HUES6 (cell line): ENCODE results near the gene SETD6.
A peak's percentile ranks its signal among the peaks of the same experiment; 100 is the strongest.

Source experiments
- H3K27ac ChIP-seq: 2 replicates; pipeline ENCODE4 v1.7.0; 2013; ENCODE audit warnings: low read depth, mild to moderate bottlenecking, low read length, inconsistent platforms
- H3K27me3 ChIP-seq: 2 replicates; pipeline ENCODE4 v1.6.1; 2013; ENCODE audit warnings: low read length; ENCODE audit not compliant: control insufficient read depth, insufficient read depth
- H3K36me3 ChIP-seq: 2 replicates; pipeline ENCODE4 v1.6.1; 2013; ENCODE audit warnings: low read length; ENCODE audit not compliant: control insufficient read depth, insufficient read depth
- H3K4me1 ChIP-seq: 2 replicates; pipeline ENCODE4 v1.6.1; 2013; ENCODE audit warnings: low read length; ENCODE audit not compliant: control insufficient read depth, insufficient read depth
- H3K4me3 ChIP-seq: 2 replicates; pipeline ENCODE4 v1.5.1; 2013; ENCODE audit warnings: low read depth, low read length
- H3K9ac ChIP-seq: one replicate; pipeline ENCODE4 v1.6.1; 2013; ENCODE audit warnings: mild to moderate bottlenecking, low read length
- H3K9me3 ChIP-seq: 2 replicates; pipeline ENCODE4 v1.6.1; 2013; ENCODE audit warnings: low read depth, low read length; ENCODE audit not compliant: control insufficient read depth, insufficient read depth

The SETD6 gene

GRCh38 chr16:58510097-58510775 is 5.1 kb upstream of the SETD6 start:
- Histone ChIP-seq H3K27ac (no peak overlapping the region), H3K36me3 (peaks cover 20% of the 10 kb centered on the region), H3K27me3 (no peaks in the 10 kb centered on the region), H3K9ac (no peak overlapping the region), H3K4me3 (no peak overlapping the region), H3K9me3 (no peaks in the 10 kb centered on the region), H3K4me1 (peaks cover 3% of the 10 kb centered on the region; the same call in 1 of the 2 replicates)

GRCh38 chr16:58510776-58511628 is 4.3 kb upstream of the SETD6 start:
- no peak overlapping the region for H3K9ac ChIP-seq
- H3K27ac ChIP-seq = no peak overlapping the region
- H3K4me1 ChIP-seq = peaks cover 3% of the 10 kb centered on the region; the same call in 1 of the 2 replicates
- H3K27me3 ChIP-seq = no peaks in the 10 kb centered on the region
- H3K9me3 ChIP-seq = no peaks in the 10 kb centered on the region
- peaks cover 20% of the 10 kb centered on the region for H3K36me3 ChIP-seq
- H3K4me3 ChIP-seq = no peak overlapping the region

GRCh38 chr16:58511933-58512815 is 3.1 kb upstream of the SETD6 start:
- Histone ChIP-seq H3K36me3 (peaks cover 26% of the 10 kb centered on the region), H3K9me3 (no peaks in the 10 kb centered on the region), H3K27ac (no peak overlapping the region), H3K27me3 (no peaks in the 10 kb centered on the region), H3K9ac (no peak overlapping the region), H3K4me3 (no peak overlapping the region), H3K4me1 (peaks cover 9% of the 10 kb centered on the region)

GRCh38 chr16:58513874-58514273 is 1.4 kb upstream of the SETD6 start:
- H3K27me3 ChIP-seq = no peaks in the 10 kb centered on the region
- no peak overlapping the region for H3K4me3 ChIP-seq
- peaks cover 9% of the 10 kb centered on the region for H3K4me1 ChIP-seq
- H3K9ac ChIP-seq = no peak overlapping the region
- no peak overlapping the region for H3K27ac ChIP-seq
- peaks cover 37% of the 10 kb centered on the region for H3K36me3 ChIP-seq
- H3K9me3 ChIP-seq = no peaks in the 10 kb centered on the region

GRCh38 chr16:58515871-58516767 is 802 bp downstream of the SETD6 start:
- Histone ChIP-seq H3K27me3 (no peaks in the 10 kb centered on the region), H3K36me3 (peaks cover 48% of the 10 kb centered on the region), H3K4me1 (peaks cover 9% of the 10 kb centered on the region), H3K9me3 (no peaks in the 10 kb centered on the region), H3K4me3 (peak overlapping the region; percentile 90), H3K27ac (peak overlapping the region; percentile 66), H3K9ac (peak overlapping the region; percentile 85)

GRCh38 chr16:58516768-58517107 is 1.4 kb downstream of the SETD6 start:
- Histone ChIP-seq H3K4me3 (peak overlapping the region; percentile 90), H3K36me3 (peaks cover 55% of the 10 kb centered on the region), H3K27ac (no peak overlapping the region), H3K4me1 (peaks cover 9% of the 10 kb centered on the region), H3K27me3 (no peaks in the 10 kb centered on the region), H3K9ac (no peak overlapping the region), H3K9me3 (no peaks in the 10 kb centered on the region)

- H3K4me1 ChIP-seq = peaks cover 6% of the 10 kb centered on the region
- H3K4me3 ChIP-seq = no peak overlapping the region
- peaks cover 71% of the 10 kb centered on the region for H3K36me3 ChIP-seq
- H3K27me3 ChIP-seq = no peaks in the 10 kb centered on the region
- no peak overlapping the region for H3K27ac ChIP-seq
- no peaks in the 10 kb centered on the region for H3K9me3 ChIP-seq
- H3K9ac ChIP-seq = no peak overlapping the region
These were observed 3.0 kb downstream of the SETD6 start for GRCh38 chr16:58518083-58518979.

GRCh38 chr16:58518980-58519368 is 3.7 kb downstream of the SETD6 start:
- Histone ChIP-seq H3K4me1 (peaks cover 6% of the 10 kb centered on the region), H3K27ac (no peak overlapping the region), H3K27me3 (no peaks in the 10 kb centered on the region), H3K9ac (no peak overlapping the region), H3K36me3 (peaks cover 77% of the 10 kb centered on the region), H3K9me3 (no peaks in the 10 kb centered on the region), H3K4me3 (no peak overlapping the region)

GRCh38 chr16:58519707-58520106 is 4.4 kb downstream of the SETD6 start:
- H3K4me1 ChIP-seq = peaks cover 6% of the 10 kb centered on the region
- no peak overlapping the region for H3K27ac ChIP-seq
- H3K9ac ChIP-seq = no peak overlapping the region
- no peak overlapping the region for H3K4me3 ChIP-seq
- no peaks in the 10 kb centered on the region for H3K9me3 ChIP-seq
- peaks cover 84% of the 10 kb centered on the region for H3K36me3 ChIP-seq
- H3K27me3 ChIP-seq = no peaks in the 10 kb centered on the region
